Vagina (tissue), 2 donors: Measurements from ENCODE around the gene PGK1.

Experiments
- CTCF ChIP-seq, 3 experiments: fragments of 450-650 bp in 2 of 3; fragments of 200-600 bp in 1 of 3; sonication (generic) in 1 of 3; IDR thresholded peaks; one replicate each; pipeline ENCODE4 v1.5.1; 2017 to 2019; ENCODE audit warnings: antibody characterized with exemption in 3 of 3, mild to moderate bottlenecking in 2 of 3, moderate library complexity in 2 of 3
- POLR2A ChIP-seq, 2 donors: fragments of 450-650 bp; IDR thresholded peaks; one replicate each; pipeline ENCODE4 v1.6.1; 2017; ENCODE audit warnings: antibody characterized with exemption in 2 of 2, mild to moderate bottlenecking in 2 of 2, moderate library complexity in 2 of 2
- POLR2AphosphoS5 ChIP-seq, 2 donors: sonication (generic); formaldehyde crosslinking; IDR thresholded peaks; one replicate each; pipeline ENCODE4 v1.9.0; 2017; ENCODE audit warnings: antibody characterized with exemption in 2 of 2, mild to moderate bottlenecking in 2 of 2, low read depth in 1 of 2; ENCODE audit not compliant: insufficient read depth in 1 of 2

- no peak for TF ChIP-seq CTCF (IDR thresholded peaks at IDR 0.05)
- TF ChIP-seq POLR2A (IDR thresholded peaks at IDR 0.05) = no peak
- TF ChIP-seq POLR2AphosphoS5 (IDR thresholded peaks at IDR 0.05; ENCODE audit: insufficient read depth in 1 of 2, low read depth in 1 of 2) = no peak
Measured at GRCh38 chrX:78064152-78064551, 39.9 kb upstream of the PGK1 start.
